ES-I3 (cell line): Measurements from ENCODE around the gene LAYN.

Experiments used
- H3K36me3 ChIP-seq: 2 replicates; pipeline ENCODE4 v1.6.1; 2013; ENCODE audit warnings: mild to moderate bottlenecking, low read length, control low read depth, moderate library complexity; ENCODE audit not compliant: insufficient read depth
- H3K4me1 ChIP-seq: 2 replicates; pipeline ENCODE4 v1.6.1; 2013; ENCODE audit warnings: mild to moderate bottlenecking, control low read depth, low read length; ENCODE audit not compliant: insufficient read depth
- H3K9ac ChIP-seq: 2 replicates; pipeline ENCODE4 v1.6.1; 2013; ENCODE audit warnings: low read depth, mild to moderate bottlenecking, low read length, moderate library complexity
- H3K9me3 ChIP-seq: 2 replicates; pipeline ENCODE4 v1.6.1; 2013; ENCODE audit warnings: mild to moderate bottlenecking, low read length, moderate library complexity; ENCODE audit not compliant: control insufficient read depth, insufficient read depth

LAYN gene

DNA sequence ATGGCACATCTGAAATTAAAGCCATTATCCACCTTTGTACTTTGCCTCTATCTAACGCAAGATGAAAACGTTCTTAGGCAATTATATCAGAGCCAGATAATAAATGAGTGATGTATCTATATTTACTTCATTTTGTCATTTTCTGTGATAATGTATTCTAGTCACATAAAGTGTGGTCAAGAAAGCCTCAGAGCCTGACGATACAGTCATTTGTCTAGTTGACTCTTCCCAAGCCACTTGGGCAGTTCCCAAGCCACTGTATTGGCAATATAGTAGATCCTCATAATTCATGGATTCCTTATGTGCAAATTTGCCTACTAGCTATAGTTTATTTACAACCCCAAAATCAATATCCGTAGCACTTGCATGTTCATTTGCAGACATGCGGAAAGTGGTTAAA lies 18.1 kb upstream of the LAYN start:
- H3K9me3 ChIP-seq: no peaks in the 10 kb centered on the region
- peaks cover 10% of the 10 kb centered on the region; the same call in 1 of the 2 replicates for H3K4me1 ChIP-seq
- no peak overlapping the region for H3K9ac ChIP-seq
- H3K36me3 ChIP-seq: no peaks in the 10 kb centered on the region

DNA sequence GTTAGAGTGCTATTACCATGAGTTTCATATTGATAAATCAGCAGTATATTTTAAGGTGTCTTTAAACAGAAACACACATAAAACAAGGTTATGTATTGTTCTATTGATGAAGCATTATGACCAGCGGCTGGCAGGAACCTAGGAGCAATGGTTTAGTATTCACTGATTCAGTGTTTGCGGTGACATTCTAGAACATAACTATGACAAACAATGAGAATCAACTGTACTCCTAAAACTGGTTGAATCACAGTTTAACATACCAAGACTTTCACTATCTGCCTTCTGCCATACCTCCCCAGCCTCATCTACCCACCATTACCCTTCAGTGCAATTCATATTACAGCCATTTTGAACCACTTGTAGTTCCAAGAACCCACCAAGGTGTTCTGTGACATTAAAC lies 17.2 kb upstream of the LAYN start:
- Histone ChIP-seq H3K9ac (no peak overlapping the region), H3K4me1 (peaks cover 10% of the 10 kb centered on the region; the same call in 1 of the 2 replicates), H3K9me3 (no peaks in the 10 kb centered on the region), H3K36me3 (no peaks in the 10 kb centered on the region)

GRCh38 chr11:111524056-111524455 lies 16.5 kb upstream of the LAYN start:
- peaks cover 10% of the 10 kb centered on the region; the same call in 1 of the 2 replicates for H3K4me1 ChIP-seq
- H3K36me3 ChIP-seq: no peaks in the 10 kb centered on the region
- no peak overlapping the region for H3K9ac ChIP-seq
- no peaks in the 10 kb centered on the region for H3K9me3 ChIP-seq

DNA sequence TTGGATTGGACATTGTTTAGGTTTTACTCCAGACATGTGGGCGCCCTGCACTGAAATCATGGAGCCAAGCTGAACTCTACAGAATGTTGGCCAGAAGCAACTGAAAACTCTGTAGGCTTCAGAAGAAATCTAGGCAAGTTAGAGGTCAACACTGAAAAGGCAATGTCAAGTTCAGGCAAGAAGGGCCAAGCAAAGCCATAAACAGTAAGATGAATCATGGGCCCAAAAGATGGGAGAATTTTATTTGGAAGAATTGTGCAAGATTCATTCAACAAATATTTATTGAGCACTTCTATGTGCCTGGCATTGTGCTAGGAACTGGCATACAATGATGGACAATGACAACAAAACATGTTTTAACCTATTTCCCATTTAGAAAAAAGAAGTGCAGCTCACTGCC lies 15.1 kb upstream of the LAYN start:
- Histone ChIP-seq H3K4me1 (peaks cover 10% of the 10 kb centered on the region; the same call in 1 of the 2 replicates), H3K36me3 (no peaks in the 10 kb centered on the region), H3K9ac (no peak overlapping the region), H3K9me3 (no peaks in the 10 kb centered on the region)

DNA sequence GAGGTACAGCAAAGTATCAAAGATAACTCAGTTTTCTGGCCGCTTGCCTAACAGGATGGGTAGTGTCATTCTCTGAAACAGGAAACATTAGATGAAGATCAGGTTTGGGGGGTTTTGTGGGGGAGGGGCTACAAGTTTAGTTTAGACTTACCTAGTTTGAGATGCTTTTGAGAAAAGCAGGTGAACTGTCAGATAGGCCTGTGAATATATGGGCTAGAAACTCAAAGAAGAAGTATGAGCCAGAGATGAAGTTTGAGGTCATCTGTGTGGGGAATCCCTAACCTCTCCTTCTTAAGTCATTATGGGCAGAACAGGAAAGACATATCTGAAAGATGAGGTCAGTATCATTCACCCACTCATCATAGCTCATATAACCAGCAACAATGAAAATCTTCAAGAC lies 14.0 kb upstream of the LAYN start:
- no peak overlapping the region for H3K9ac ChIP-seq
- H3K4me1 ChIP-seq: peaks cover 4% of the 10 kb centered on the region
- H3K9me3 ChIP-seq: no peaks in the 10 kb centered on the region
- no peaks in the 10 kb centered on the region for H3K36me3 ChIP-seq

DNA sequence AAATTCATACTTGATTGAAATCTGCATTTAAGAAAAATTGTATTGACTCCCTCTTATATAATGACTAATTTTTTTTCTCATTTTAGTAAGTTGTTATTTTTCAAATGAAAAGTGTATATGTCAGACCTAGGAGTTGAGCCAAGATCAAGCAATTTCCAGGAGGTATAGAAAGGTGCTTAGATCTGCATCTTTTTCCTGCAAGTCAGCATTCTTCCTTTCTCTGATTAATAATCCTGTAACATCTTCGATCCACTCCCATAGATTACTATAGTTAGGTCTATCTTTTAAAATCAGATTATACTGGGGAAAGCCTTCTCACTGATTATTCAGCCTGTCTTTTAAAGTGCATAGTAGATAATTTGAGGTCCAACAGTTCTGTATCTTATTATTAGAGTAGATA lies 13.2 kb upstream of the LAYN start:
- Histone ChIP-seq H3K9me3 (no peaks in the 10 kb centered on the region), H3K4me1 (peaks cover 10% of the 10 kb centered on the region), H3K36me3 (no peaks in the 10 kb centered on the region), H3K9ac (no peak overlapping the region)

GRCh38 chr11:111528557-111528956 lies 12.0 kb upstream of the LAYN start:
- no peaks in the 10 kb centered on the region for H3K9me3 ChIP-seq
- H3K36me3 ChIP-seq: no peaks in the 10 kb centered on the region
- peaks cover 10% of the 10 kb centered on the region for H3K4me1 ChIP-seq
- H3K9ac ChIP-seq: no peak overlapping the region

DNA sequence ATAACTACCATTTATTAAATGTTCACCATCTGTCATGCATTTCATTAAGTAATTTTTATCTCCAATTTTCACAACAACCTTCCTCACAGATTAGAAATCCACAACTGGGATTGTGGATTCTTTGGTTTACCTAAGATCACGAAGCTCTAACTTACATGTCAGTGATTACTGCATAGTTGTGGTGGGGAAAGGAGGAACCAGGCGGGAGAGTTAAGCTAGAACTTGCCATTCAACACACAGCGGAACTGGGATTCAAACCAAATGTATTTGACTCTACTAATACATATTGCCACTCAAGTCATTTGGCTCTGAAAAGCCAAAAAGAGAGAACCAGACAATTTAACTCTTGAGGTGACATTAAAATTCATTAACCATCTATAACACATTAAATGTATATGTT lies 10.4 kb upstream of the LAYN start:
- H3K9me3 ChIP-seq: no peaks in the 10 kb centered on the region
- H3K9ac ChIP-seq: no peak overlapping the region
- H3K4me1 ChIP-seq: peaks cover 10% of the 10 kb centered on the region
- no peaks in the 10 kb centered on the region for H3K36me3 ChIP-seq

GRCh38 chr11:111531136-111531535 lies 9.4 kb upstream of the LAYN start:
- H3K36me3 ChIP-seq: no peaks in the 10 kb centered on the region
- H3K9ac ChIP-seq: no peak overlapping the region
- peaks cover 10% of the 10 kb centered on the region for H3K4me1 ChIP-seq
- H3K9me3 ChIP-seq: no peaks in the 10 kb centered on the region

GRCh38 chr11:111531687-111532364 lies 8.7 kb upstream of the LAYN start:
- Histone ChIP-seq H3K4me1 (peaks cover 10% of the 10 kb centered on the region), H3K36me3 (no peaks in the 10 kb centered on the region), H3K9me3 (no peaks in the 10 kb centered on the region), H3K9ac (no peak overlapping the region)

- Histone ChIP-seq H3K36me3 (no peaks in the 10 kb centered on the region), H3K4me1 (peaks cover 10% of the 10 kb centered on the region), H3K9me3 (no peaks in the 10 kb centered on the region), H3K9ac (no peak overlapping the region)
Observed at GRCh38 chr11:111532365-111532709, 8.2 kb upstream of the LAYN start.

DNA sequence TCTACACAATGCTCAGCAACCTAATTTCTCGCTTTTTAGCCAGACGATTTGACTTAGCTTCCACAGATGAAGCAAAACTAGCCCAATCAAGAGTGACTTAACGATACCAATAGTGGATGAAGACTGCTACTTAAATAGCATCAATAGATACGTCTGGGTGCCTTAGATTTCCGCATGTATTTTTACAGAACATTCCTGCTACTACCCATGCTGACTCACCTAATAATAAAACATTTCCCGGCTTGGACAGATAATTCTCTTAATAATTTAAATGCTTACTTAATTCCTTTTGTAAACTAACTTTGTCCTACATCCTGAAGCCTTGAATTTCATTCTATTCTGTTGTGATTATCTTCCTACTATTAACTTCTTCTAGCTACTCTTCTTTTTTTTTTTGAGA lies 5.2 kb upstream of the LAYN start:
- no peak overlapping the region for H3K9ac ChIP-seq
- peaks cover 13% of the 10 kb centered on the region for H3K4me1 ChIP-seq
- no peaks in the 10 kb centered on the region for H3K9me3 ChIP-seq
- H3K36me3 ChIP-seq: no peaks in the 10 kb centered on the region

DNA sequence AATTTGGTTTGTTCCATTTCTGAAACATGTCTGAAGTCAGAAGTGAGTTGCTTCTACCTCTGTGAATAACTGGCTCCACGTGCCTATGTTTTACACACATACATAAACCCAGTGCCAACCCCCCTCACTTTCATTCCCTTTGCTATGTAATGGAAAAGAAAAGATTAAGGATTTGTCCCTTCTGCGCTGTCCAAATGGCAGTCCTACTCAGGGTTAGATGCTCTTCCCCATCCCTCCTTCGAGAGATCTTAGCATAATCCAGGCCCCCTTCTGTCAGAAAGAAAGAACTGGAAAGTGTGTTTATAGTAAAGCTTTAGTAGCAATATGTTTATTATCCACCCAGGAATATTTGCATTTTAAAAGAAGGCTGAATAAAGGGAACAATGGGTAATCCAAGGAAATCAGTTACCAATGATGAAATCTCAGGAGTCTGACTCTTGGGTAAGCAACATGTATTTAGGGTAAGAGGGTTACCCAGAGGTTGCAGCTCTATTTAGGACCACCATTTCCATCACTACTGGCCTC lies 3.1 kb upstream of the LAYN start:
- H3K36me3 ChIP-seq: no peaks in the 10 kb centered on the region
- no peaks in the 10 kb centered on the region for H3K9me3 ChIP-seq
- H3K9ac ChIP-seq: no peak overlapping the region
- H3K4me1 ChIP-seq: peaks cover 9% of the 10 kb centered on the region

DNA sequence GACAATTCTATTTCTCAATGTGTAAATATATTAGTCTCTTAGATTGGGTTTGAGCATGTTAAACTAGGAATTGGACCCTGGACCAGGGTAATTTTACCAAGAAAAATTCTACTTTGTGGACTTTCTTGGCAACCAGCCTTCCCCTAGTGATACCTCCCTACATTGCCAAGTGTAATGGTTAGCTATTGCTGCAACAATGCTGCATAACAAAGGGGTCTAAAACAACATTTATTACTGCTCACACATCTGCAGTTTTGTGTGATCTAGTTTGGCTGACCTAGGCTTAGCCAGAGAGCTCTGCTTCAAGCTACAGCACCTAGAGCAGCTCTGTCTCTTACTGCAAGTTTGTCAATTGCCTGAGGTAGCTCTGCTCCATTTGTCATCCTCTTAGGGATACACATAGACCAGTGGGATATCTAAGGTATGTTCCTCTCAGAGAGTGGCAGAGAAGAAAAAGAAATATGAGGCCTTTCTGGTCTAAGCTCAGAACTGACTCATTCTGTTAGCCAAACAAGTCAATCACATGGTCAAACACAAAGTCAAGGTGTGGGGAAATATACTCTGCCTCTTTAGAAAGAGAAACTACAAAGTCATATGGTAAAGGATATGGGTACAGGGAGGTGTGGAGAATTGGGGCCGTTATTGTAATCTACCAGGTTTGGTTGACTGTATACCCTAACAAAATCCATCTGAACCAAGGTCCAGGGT lies 2.0 kb upstream of the LAYN start:
- no peak overlapping the region for H3K9ac ChIP-seq
- H3K9me3 ChIP-seq: no peaks in the 10 kb centered on the region
- no peaks in the 10 kb centered on the region for H3K36me3 ChIP-seq
- H3K4me1 ChIP-seq: peaks cover 9% of the 10 kb centered on the region

GRCh38 chr11:111539426-111540113 lies 950 bp upstream of the LAYN start:
- Histone ChIP-seq H3K9ac (peak overlapping the region; percentile 68; the same call in 1 of the 2 replicates), H3K9me3 (no peaks in the 10 kb centered on the region), H3K4me1 (peaks cover 9% of the 10 kb centered on the region), H3K36me3 (no peaks in the 10 kb centered on the region)
